ENCODE measurements around the gene HOXA13.

The HOXA13 gene

GRCh38 chr7:27180431-27181420 is 19.2 kb downstream of the HOXA13 start:
- no peak for ATAC-seq

- peak; percentile 55 to 60 for ATAC-seq
Measured at GRCh38 chr7:27179503-27180430, 20.1 kb downstream of the HOXA13 start.

GRCh38 chr7:27179030-27179429 is 20.9 kb downstream of the HOXA13 start:
- no peak for ATAC-seq

GRCh38 chr7:27178366-27178765 is 21.5 kb downstream of the HOXA13 start:
- ATAC-seq = no peak

GRCh38 chr7:27177795-27178320 is 22.0 kb downstream of the HOXA13 start:
- ATAC-seq = no peak

DNA sequence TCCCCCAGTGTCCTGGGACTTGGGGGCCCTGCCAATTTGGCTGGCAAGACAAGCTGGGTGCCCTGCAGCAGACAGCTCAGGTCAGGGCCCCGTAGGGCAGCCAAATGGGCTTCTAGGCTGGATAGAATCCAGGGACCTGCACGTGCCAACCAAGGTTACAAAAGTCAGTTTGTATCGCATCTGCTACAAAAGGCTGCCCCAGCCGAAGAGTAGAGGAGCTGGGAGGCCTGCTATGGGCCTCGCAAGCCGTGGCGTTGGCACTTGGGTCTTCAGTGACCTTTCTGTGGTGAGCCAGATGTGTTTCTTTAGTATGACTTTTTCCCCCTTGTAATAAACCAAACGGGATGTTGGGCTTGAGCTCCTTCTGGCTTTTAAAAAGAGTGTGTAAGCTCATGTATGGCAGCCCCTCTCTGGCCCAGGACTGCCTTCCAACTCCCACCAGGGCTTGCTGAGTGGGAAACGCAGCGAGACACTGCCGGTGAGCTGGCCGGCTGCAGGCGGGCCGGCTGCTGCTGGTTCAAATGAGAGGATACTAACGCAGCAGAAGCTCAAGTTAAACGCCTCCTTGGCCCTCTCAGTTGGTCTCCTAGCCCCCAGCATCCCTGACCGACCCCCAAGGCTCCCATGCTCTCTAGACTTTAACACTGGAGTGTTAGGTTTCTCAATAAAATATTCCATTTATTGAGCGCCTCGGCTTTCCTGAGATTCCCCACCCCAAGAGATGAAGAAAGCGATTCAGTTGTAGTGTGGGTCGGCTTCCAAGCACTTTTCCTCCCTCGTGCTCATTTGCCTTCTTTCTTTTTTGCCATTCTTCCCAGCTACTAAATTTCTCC is 22.7 kb downstream of the HOXA13 start:
- no peak for ATAC-seq

GRCh38 chr7:27176524-27176845 is 23.4 kb downstream of the HOXA13 start:
- ATAC-seq = no peak

DNA sequence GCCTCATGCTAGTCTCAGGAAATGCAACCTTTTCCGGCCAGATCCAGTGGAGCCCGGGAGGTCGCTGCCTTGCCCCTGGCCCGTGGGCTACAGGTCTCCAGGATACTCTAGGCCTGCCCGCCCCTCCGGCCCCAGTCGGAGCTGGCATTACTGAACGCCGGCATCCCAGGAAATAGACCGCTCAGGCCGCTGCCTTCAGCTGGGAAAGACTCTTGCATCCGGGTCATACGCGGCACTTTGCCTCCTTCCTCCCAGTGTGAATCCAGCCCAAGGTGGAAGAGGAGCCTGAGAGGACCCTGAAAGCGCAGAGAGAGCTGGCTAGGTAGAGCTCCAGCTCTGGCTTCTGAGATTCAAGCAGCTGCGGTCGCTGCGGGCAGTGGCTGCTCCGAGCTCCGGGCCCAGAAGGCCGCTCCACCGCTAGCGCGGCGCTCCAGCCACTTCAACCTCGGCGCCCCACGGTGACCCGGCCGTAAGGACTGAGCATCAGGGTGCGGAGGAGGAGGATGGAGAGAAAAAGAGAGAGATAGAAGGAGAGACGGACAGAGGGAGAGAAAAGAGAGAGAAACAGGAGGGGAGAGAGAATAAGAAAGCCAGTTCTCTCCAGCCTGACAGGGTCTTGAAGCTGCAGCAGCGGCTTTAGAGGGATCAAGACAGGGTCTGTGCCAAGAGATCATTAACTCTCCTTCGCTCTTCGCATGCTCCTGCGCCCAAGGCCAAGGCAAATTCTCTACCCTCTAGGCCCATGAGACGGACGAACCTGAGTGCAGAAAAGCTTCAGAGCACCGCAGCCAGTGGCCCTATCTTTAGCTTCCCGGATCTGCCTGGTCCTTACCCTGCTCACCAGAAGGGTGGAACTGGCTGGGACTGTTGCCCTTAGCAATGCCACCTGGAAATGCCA is 24.0 kb downstream of the HOXA13 start:
- ATAC-seq = no peak

GRCh38 chr7:27174874-27175625 is 24.8 kb downstream of the HOXA13 start:
- no peak for ATAC-seq

DNA sequence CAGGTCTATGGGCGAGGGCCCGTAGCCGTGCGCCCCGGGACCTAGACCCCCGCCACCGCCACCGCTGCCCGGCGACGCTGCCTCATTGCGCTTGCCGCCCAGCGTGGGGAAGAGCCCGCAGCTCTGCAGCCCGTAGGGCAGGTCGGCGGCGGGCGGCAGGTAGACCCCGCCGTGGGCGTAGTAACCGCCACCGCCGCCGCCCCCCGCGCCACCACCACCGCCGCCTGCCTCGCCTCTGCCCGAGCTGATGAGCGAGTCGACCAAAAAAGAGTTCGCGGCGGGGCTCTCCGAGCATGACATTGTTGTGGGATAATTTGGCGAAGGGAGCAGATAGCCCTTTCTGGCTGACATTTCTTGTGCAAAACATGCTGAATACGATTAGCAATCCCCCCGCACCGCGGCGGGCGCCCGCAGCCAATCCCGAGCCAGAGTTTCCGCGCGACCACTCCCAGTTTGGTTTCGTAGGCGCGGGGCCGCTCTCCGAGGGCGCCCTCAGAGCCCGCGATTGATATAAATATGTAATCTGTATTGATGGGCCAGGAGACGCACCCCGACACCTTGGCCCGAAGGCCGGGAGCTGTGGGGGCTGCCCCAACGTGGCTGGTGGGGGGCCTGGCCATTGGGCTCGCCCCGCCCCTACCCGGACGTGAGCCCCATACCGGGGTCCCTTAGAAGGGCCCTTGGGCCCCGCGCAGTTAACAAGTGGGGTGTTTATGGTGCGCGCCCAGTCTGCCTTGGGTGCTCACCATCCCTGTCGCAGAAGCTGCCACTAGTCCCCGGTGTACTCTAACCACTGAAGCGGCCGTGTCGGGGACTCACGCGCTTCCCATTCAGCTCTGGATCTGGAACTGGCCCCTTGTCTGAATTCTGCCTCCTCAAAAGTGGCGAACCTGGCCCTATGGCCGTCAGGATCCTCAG is 25.7 kb downstream of the HOXA13 start, which contains the start of gene HOXA10:
HOXA10 (minus strand) TSS at position 365 of the 918 bp plus-strand sequence; CDS start at position 351, 14 bp downstream.
- ATAC-seq = peak in 1 of 2 donors; percentile 24

DNA sequence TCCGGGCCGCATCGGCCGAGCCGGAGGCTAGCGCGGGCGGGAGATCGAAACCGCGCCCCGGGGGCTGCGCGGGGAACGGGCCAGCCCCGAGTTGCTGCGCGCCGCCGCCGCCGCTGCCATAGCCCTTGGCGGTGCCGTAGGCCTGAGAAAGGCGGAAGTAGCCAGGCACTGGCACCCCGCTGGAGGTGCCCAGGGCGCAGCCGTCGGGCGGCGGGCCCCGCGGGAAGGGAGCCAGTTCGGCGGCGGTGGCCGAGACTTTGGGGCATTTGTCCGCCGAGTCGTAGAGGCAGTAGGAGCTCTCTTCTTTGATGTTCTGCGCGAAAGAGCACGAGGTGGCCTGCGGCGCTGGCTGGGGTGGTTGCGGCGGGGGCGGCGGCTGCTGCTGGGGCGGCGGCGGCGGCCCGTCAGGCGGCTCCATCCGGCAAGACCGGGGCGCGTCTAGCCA is 26.4 kb downstream of the HOXA13 start:
- peak; percentile 55 to 65 for ATAC-seq

DNA sequence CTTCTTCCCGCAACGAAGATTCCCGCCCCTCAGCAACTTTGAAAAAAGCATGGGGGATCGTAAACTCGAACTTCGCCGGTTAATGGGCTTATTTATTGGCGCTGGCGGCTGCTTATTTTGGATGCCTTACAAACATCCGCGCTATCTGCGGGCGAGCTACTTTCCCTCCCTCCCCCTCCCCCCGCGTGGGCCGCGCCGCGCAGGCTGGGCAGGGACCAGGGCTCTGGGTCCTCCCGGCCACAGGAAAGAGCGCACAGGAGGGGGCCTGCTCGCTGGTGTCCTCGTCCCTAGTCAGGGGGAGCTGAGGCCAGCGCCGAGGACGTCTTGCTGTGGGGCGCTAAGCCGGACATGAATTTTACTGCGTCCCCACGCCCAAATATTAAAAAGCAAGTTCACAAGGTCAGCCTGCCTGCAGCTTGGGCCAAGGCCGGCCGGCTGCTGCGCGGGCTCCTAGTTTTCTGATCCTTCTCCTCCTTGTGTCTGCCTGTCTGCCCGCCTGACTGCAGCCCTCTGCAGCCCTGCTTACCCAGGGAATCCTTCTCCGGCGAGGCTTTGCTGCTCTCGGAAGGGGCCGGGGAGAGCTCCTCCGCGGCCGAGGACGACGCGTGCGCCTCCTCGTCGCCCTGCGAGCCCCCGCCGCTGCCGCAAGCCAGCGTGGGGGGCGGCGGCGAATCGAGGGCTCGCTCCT is 26.9 kb downstream of the HOXA13 start:
- peak in 1 of 2 donors; percentile 10 for ATAC-seq

GRCh38 chr7:27172315-27172774 is 27.5 kb downstream of the HOXA13 start:
- ATAC-seq = no peak

GRCh38 chr7:27171637-27172314 is 28.1 kb downstream of the HOXA13 start:
- no peak for ATAC-seq

DNA sequence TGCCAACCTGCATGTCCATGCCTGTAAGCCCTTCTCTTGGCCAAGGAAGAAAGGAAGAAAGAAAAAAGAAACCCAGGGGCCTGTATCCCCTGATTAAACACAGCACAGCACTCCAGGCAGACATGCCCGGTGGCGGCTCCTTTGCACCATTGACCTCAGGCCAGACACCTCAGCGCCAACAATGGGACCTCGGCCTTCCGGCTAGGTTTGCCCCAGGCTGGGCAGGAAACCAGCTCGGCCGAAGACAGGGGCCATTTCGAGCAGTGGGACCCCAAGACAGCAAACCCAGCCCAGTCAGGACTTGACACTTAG is 28.6 kb downstream of the HOXA13 start:
- no peak for ATAC-seq

DNA sequence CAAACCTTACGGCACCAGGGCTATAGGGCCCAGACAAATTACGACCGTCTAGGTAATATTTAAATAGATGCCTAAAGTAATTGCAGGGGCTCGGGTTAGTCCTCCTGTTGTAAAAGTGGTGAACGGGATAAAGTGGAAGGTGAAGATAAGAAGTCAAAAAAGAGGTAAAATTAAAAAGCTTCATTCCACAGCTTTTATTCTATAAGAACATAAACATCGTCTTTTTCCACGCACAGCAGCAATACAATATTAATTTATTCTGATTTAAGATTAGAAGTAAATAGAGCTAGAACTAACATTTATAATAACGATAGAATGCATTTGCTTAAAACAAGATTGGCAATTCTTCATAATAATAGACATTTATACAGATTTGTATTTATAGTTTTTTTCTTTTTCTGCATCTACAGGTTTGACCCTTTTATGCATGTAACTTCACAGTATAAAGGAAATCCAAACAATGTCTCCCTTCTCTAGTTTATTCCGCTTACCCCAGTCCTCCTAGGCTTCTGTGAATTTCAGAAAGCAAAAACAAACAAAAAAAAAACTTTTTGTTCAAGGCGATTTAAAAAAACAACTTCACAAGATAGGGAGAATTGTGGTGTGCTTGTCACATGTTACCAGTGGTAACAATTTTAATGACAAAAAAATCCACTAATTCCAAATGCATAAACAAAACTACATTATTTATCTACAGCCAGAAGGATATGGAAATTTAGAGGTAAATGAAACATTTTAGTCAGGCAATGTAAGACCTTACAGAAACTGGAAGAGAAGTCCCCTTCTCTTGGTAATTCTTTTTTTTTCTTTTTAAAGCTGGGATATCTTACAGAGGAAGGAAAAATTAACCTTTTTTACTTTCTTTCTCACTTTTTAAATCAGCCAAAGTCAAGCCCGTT is 29.2 kb downstream of the HOXA13 start:
- no peak for ATAC-seq
